Measurements from ENCODE around the gene FAM177A1. TPM values are rescaled to one million over a fixed set of nuclear protein-coding genes. Genes with fewer than 3 reads are reported as not detected.
A peak's percentile ranks its signal among the peaks of the same experiment; 100 is the strongest.

Gene FAM177A1
- total and polyA plus RNA-seq, 2 of the 13 experiments (the other 11 are each of a cell fraction or from before 2014, with no cell fraction given): 72.9 to 119 TPM

DNA sequence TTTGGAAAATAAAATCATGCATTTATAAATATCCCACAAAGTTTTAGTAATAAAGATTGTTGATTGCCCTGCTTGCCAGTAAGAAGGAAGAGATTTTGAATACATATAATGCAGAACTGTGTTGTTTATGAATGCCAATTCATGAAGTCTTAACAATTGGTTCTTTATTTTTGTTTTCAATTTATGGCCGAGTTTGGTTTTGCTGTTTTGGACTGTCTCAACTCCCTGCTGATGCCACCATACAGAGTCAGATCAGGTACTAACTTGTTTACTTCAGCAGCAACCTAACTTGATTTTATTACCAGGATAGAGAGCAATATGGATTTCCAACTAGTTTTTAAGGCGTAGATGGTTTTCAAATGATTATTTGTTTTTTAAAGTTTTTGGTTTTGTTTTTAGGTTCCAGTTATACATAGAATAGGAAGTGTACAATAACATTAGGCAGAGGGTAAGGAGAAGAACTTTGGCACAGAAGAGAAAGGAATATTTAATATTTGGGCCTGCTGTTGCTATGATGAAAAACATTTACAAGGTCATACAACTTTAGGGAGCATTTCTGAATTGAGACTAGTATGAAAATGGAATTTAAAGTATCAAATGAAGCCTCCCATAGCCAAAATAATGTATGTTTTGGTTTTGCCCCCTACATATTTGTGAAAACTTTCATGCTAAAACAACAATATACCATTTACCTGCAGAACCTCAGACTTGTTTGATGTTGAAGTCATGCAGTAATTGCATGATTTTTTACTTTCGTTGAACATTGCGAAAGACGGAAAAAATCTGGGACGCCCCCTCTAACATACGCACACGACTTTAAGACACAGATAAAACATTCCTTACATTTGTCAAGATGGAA is 904 bp upstream of the FAM177A1 start (continued):
- 0 out of 2 replicates have a peak, but pooled peaks have one; percentile 37 for TF ChIP-seq ZNF775 (CRISPR knock-in tag; IDR thresholded peaks at IDR 0.05; ENCODE audit: borderline replicate concordance)
- TF ChIP-seq FOXJ3 (CRISPR knock-in tag; IDR thresholded peaks at IDR 0.05; ENCODE audit: borderline replicate concordance): peak; percentile 14; the same call in 1 of the 2 replicates
- TF ChIP-seq, protein P1, sequence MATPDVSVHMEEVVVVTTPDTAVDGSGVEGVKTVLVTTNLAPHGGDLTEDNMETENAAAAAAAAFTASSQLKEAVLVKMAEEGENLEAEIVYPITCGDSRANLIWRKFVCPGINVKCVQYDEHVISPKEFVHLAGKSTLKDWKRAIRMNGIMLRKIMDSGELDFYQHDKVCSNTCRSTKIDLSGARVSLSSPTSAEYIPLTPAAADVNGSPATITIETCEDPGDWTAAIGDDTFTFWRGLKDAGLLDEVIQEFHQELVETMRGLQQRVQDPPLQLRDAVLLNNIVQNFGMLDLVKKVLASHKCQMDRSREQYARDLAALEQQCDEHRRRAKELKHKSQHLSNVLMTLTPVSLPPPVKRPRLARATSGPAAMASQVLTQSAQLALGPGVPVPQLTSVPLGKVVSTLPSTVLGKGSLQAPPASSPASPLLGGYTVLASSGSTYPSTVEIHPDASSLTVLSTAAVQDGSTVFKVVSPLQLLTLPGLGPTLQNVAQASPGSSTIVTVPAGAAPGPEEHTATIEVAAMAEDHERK (CRISPR knock-in tag; IDR thresholded peaks at IDR 0.05; ENCODE audit: low read depth): 0 out of 2 replicates have a peak, but pooled peaks have one; percentile 13
- TF ChIP-seq ZFP82 (CRISPR knock-in tag; IDR thresholded peaks at IDR 0.05; ENCODE audit: borderline replicate concordance): no peak

DNA sequence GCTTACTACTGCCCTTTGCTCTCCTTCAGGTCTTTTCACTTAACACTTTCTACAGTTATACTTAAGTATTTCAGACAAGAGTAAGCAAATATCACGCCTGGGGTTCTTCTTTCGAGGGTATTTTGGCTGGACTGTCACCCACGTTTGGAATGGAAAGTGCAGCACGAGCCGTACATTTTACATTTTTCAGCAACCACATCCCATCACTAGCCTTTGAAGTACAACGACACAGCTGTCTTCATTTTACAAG is 349 bp upstream of the FAM177A1 start:
- BruUV-seq (replicated peaks): no TSS peak
- H3K4me3 ChIP-seq (replicated peaks in 1 of 3; ENCODE audit: insufficient read depth in 1 of 3, low read depth in 2 of 3, low read length in 3 of 3): peak overlapping the region; percentile 81 to 96 (median 90)
- no peaks in the 10 kb centered on the region for H3K9me3 ChIP-seq (ENCODE audit: low read length)
- FAIRE-seq: no peak
- H4K20me1 ChIP-seq (ENCODE audit: insufficient read depth, low read length): no peaks in the 10 kb centered on the region
- peaks cover 47% of the 10 kb centered on the region for H3K4me1 ChIP-seq (ENCODE audit: insufficient read depth, low read length)
- H3K79me2 ChIP-seq (ENCODE audit: insufficient read depth, low read length): peaks cover 19% of the 10 kb centered on the region
- H3K9ac ChIP-seq (ENCODE audit: insufficient read depth, low read depth, low read length): peak overlapping the region; percentile 91
- H3K27ac ChIP-seq (ENCODE audit: extremely low read length, insufficient read depth, low read length): peak overlapping the region; percentile 81
- ChIA-PET POLR2A (interaction anchor here (0.8 to 3.4 kb wide), 36 partner anchors 9 to 763 kb away, joined by 3 to 101 read pairs (median 5); partner anchors contain the start of genes BAZ1A, NFKBIA, PPP2R3C and PRORP), CTCF (ENCODE audit: low intra/inter-chr PET ratio, low total read pairs) (no interaction called here)
- peaks cover 0 to 4% of the 10 kb centered on the region in 2 experiments; a peak in 1 of 5 replicates for H3K36me3 ChIP-seq (replicated peaks in 1 of 2; ENCODE audit: control insufficient read depth in 1 of 2, insufficient read depth in 2 of 2, low read length in 2 of 2)
- intact Hi-C loops (cut with micrococcal nuclease; ENCODE audit: unreplicated experiment): loop anchor here (1.0 to 10.0 kb wide), 7 partner anchors 33 to 759 kb away; partner anchors contain the start of genes PRORP, PSMA6, RALGAPA1 and SRP54
- H3K4me2 ChIP-seq (ENCODE audit: low read depth, low read length): peak overlapping the region; percentile 85
- peak overlapping the region; percentile 97 for H2AFZ ChIP-seq (ENCODE audit: low read length)
- H3K27me3 ChIP-seq (ENCODE audit: control insufficient read depth in 1 of 2, insufficient read depth in 2 of 2, low read length in 2 of 2): no peaks in the 10 kb centered on the region; a peak in 1 of 5 replicates
- in situ Hi-C loops (cut with HindIII; ENCODE audit: extremely low pct_ligation_motif_present, low pct_unique_long_range_greater_than_20kb): loop anchor here (5.0 kb wide), 1 partner anchor 63 kb away; the partner anchor contains the start of gene SRP54
- no peak for ATAC-seq
- WGBS (ENCODE audit: low lambda C conversion rate): under 1% methylated on average over 6 of the region's 6 CpGs
- DNase-seq (ENCODE audit: low spot score): no peak
- TF ChIP-seq DNMT3B (CRISPR knock-in tag; conservative IDR thresholded peaks at IDR 0.05) (peak; percentile 97), BCL6 (CRISPR knock-in tag; IDR thresholded peaks at IDR 0.05) (peak; percentile 72; the same call in 1 of the 2 replicates), ZNF841 (CRISPR knock-in tag; IDR thresholded peaks at IDR 0.05; ENCODE audit: borderline replicate concordance) (peak; percentile 2; the same call in 1 of the 2 replicates), NFIC (IDR thresholded peaks at IDR 0.05; ENCODE audit: low read length) (peak; percentile 65), ZBTB3 (CRISPR knock-in tag; IDR thresholded peaks at IDR 0.05; ENCODE audit: borderline replicate concordance, low read depth) (peak; percentile 86; the same call in 1 of the 2 replicates), U2AF1 (optimal IDR thresholded peaks at IDR 0.05; ENCODE audit: low read depth, low read length) (peak; percentile 81), ERF (CRISPR knock-in tag; IDR thresholded peaks at IDR 0.05) (no peak), MAFF (IDR thresholded peaks at IDR 0.05; ENCODE audit: low read depth, low read length) (0 out of 2 replicates have a peak, but pooled peaks have one; percentile 5), HMG20A (CRISPR knock-in tag; IDR thresholded peaks at IDR 0.05; ENCODE audit: borderline replicate concordance) (0 out of 2 replicates have a peak, but pooled peaks have one; percentile 21), ZNF510 (CRISPR knock-in tag; IDR thresholded peaks at IDR 0.05; ENCODE audit: low read depth) (peak; percentile 24; the same call in 1 of the 2 replicates), SSRP1 (CRISPR knock-in tag; IDR thresholded peaks at IDR 0.05) (0 out of 2 replicates have a peak, but pooled peaks have one; percentile 94)
- TF ChIP-seq, protein P2, sequence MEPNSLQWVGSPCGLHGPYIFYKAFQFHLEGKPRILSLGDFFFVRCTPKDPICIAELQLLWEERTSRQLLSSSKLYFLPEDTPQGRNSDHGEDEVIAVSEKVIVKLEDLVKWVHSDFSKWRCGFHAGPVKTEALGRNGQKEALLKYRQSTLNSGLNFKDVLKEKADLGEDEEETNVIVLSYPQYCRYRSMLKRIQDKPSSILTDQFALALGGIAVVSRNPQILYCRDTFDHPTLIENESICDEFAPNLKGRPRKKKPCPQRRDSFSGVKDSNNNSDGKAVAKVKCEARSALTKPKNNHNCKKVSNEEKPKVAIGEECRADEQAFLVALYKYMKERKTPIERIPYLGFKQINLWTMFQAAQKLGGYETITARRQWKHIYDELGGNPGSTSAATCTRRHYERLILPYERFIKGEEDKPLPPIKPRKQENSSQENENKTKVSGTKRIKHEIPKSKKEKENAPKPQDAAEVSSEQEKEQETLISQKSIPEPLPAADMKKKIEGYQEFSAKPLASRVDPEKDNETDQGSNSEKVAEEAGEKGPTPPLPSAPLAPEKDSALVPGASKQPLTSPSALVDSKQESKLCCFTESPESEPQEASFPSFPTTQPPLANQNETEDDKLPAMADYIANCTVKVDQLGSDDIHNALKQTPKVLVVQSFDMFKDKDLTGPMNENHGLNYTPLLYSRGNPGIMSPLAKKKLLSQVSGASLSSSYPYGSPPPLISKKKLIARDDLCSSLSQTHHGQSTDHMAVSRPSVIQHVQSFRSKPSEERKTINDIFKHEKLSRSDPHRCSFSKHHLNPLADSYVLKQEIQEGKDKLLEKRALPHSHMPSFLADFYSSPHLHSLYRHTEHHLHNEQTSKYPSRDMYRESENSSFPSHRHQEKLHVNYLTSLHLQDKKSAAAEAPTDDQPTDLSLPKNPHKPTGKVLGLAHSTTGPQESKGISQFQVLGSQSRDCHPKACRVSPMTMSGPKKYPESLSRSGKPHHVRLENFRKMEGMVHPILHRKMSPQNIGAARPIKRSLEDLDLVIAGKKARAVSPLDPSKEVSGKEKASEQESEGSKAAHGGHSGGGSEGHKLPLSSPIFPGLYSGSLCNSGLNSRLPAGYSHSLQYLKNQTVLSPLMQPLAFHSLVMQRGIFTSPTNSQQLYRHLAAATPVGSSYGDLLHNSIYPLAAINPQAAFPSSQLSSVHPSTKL (CRISPR knock-in tag; IDR thresholded peaks at IDR 0.05): no peak
